Mammary epithelial cell (primary cell): ENCODE results near the gene TRNAU1AP.
"Not testable (repeated sequence)": the region's sequence is repeated elsewhere in the genome, so short reads cannot be mapped to it uniquely, and the experiment has no call there.

Experiments
- EZH2 ChIP-seq: IDR thresholded peaks from 2 replicates; pipeline ENCODE4 v1.6.1; 2012; ENCODE audit warnings: low read length, inconsistent platforms, borderline replicate concordance
- TF ChIP-seq, protein P1 (sequence below), 2 donors: IDR thresholded peaks in 1 of 2; conservative IDR thresholded peaks in 1 of 2; 2 replicates each; pipeline ENCODE4 v1.5.1; 2011 to 2012; ENCODE audit warnings: inconsistent platforms in 2 of 2, low read length in 2 of 2, mild to moderate bottlenecking in 2 of 2, control low read depth in 1 of 2, low read depth in 1 of 2; ENCODE audit not compliant: insufficient read depth in 1 of 2; ENCODE audit errors: extremely low read depth in 1 of 2

DNA sequence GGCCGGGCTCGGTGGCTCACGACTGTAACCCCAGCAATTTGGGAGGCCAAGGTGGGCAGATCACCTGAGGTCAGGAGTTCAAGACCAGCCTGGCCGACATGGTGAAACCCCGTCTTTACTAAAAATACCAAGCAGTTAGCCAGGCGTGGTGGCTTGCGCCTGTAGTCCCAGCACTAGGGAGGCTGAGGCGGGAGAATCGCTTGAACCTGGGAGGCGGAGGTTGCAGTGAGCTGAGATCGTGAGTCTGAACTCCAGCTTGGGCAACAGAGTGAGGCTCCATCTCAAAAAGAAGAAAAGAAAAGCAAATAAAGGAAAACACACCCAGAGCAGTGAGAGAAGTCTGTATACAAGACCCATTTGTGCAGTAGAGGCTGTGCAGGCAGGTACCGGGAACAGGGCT lies 32.1 kb upstream of the TRNAU1AP start:
- TF ChIP-seq, protein P1, sequence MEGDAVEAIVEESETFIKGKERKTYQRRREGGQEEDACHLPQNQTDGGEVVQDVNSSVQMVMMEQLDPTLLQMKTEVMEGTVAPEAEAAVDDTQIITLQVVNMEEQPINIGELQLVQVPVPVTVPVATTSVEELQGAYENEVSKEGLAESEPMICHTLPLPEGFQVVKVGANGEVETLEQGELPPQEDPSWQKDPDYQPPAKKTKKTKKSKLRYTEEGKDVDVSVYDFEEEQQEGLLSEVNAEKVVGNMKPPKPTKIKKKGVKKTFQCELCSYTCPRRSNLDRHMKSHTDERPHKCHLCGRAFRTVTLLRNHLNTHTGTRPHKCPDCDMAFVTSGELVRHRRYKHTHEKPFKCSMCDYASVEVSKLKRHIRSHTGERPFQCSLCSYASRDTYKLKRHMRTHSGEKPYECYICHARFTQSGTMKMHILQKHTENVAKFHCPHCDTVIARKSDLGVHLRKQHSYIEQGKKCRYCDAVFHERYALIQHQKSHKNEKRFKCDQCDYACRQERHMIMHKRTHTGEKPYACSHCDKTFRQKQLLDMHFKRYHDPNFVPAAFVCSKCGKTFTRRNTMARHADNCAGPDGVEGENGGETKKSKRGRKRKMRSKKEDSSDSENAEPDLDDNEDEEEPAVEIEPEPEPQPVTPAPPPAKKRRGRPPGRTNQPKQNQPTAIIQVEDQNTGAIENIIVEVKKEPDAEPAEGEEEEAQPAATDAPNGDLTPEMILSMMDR (conservative IDR thresholded peaks at IDR 0.05 in 1 of 2, IDR thresholded peaks at IDR 0.05 in 1 of 2; ENCODE audit: extremely low read depth in 1 of 2, insufficient read depth in 1 of 2, low read depth in 1 of 2, low read length in 2 of 2) = not testable (repeated sequence)
- TF ChIP-seq EZH2 = not testable (repeated sequence)
